Activated naive CD8-positive, alpha-beta T cell (primary cell): Measurements from ENCODE around the gene MRPS25.
"Not testable (repeated sequence)": the region's sequence is repeated elsewhere in the genome, so short reads cannot be mapped to it uniquely, and the experiment has no call there.

ENCODE experiments used
- H3K27ac Mint-ChIP-seq: one replicate; pipeline ENCODE4 v1.8.0; 2021; ENCODE audit warnings: mixed read lengths
- H3K27me3 Mint-ChIP-seq: one replicate; pipeline ENCODE4 v1.8.0; 2021; ENCODE audit warnings: mixed read lengths
- H3K36me3 Mint-ChIP-seq: one replicate; pipeline ENCODE4 v1.8.0; 2021; ENCODE audit warnings: mixed read lengths
- H3K4me1 Mint-ChIP-seq: one replicate; pipeline ENCODE4 v1.8.0; 2021; ENCODE audit warnings: low read depth, mixed read lengths
- H3K4me3 Mint-ChIP-seq: one replicate; pipeline ENCODE4 v1.8.0; 2021; ENCODE audit warnings: mild to moderate bottlenecking, mixed read lengths
- H3K9me3 Mint-ChIP-seq: one replicate; pipeline ENCODE4 v1.8.0; 2021; ENCODE audit warnings: low read depth, mixed read lengths

Gene MRPS25

GRCh38 chr3:15041950-15042349 is 23.2 kb downstream of the MRPS25 start:
- Mint-ChIP-seq H3K4me3 (no peak overlapping the region), H3K4me1 (peaks cover 18% of the 10 kb centered on the region), H3K9me3 (no peaks in the 10 kb centered on the region), H3K27ac (peak overlapping the region; percentile 54), H3K27me3 (no peaks in the 10 kb centered on the region), H3K36me3 (peaks cover 4% of the 10 kb centered on the region)

GRCh38 chr3:15040844-15041243 is 24.3 kb downstream of the MRPS25 start:
- H3K9me3 Mint-ChIP-seq: no peaks in the 10 kb centered on the region
- no peak overlapping the region for H3K4me3 Mint-ChIP-seq
- peak overlapping the region; percentile 72 for H3K27ac Mint-ChIP-seq
- no peaks in the 10 kb centered on the region for H3K27me3 Mint-ChIP-seq
- peaks cover 4% of the 10 kb centered on the region for H3K36me3 Mint-ChIP-seq
- H3K4me1 Mint-ChIP-seq: peaks cover 18% of the 10 kb centered on the region

GRCh38 chr3:15038306-15038705 is 26.8 kb downstream of the MRPS25 start:
- peaks cover 5% of the 10 kb centered on the region for H3K4me1 Mint-ChIP-seq
- no peak overlapping the region for H3K4me3 Mint-ChIP-seq
- H3K36me3 Mint-ChIP-seq: peaks cover 2% of the 10 kb centered on the region
- no peaks in the 10 kb centered on the region for H3K9me3 Mint-ChIP-seq
- peak overlapping the region; percentile 12 for H3K27ac Mint-ChIP-seq
- no peaks in the 10 kb centered on the region for H3K27me3 Mint-ChIP-seq

DNA sequence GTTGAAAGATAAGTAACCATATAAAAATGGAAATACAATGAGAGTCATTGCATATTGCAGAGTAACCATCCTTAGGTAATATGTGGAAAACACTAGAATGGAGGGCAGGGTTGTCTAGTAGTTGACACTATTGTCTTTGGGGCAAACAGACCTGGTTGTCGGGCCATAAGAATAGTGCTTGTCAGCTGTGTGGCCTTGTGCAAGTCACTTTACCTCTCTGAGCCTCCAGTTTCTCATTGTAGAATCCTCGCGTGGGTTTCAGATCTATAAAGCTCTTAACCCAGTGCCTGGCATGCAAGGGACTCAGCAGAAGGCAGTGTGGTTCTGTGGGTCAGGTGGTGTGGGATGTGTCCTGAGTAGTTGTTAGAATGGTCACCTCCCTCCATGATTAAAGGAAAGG is 32.0 kb downstream of the MRPS25 start:
- Mint-ChIP-seq H3K4me1 (no peaks in the 10 kb centered on the region), H3K36me3 (no peaks in the 10 kb centered on the region), H3K27ac (no peak overlapping the region), H3K27me3 (no peaks in the 10 kb centered on the region), H3K9me3 (no peaks in the 10 kb centered on the region), H3K4me3 (no peak overlapping the region)

GRCh38 chr3:15032650-15033049 is 32.5 kb downstream of the MRPS25 start:
- Mint-ChIP-seq H3K27ac (no peak overlapping the region), H3K9me3 (no peaks in the 10 kb centered on the region), H3K4me3 (no peak overlapping the region)

DNA sequence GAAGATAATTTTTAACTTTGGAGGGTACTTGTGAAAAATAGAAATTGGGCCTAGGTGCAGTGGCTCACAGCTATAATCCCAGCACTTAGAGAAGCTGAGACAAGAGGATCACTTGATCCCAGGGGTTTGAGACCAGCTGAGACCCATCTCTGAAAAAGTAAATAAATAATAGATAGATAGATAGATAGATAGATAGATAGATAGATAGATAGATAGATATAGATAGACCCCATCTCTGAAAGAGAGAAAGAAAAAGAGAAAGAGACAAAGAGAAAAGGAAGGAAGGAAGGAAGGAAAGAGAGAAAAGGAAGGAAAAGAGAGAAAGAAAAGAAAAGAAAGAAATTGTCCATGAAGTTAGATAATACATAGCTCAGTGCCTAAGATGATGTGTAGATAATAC is 35.5 kb downstream of the MRPS25 start:
- H3K36me3 Mint-ChIP-seq: peaks cover 3% of the 10 kb centered on the region
- H3K27me3 Mint-ChIP-seq: no peaks in the 10 kb centered on the region

More at GRCh38 chr3:15032650-15033049, 32.5 kb downstream of the MRPS25 start:
- Mint-ChIP-seq H3K36me3 (no peaks in the 10 kb centered on the region), H3K27me3 (no peaks in the 10 kb centered on the region), H3K4me1 (no peaks in the 10 kb centered on the region)

GRCh38 chr3:15023719-15024118 is 41.4 kb downstream of the MRPS25 start:
- Mint-ChIP-seq H3K4me1 (no peaks in the 10 kb centered on the region), H3K27me3 (no peaks in the 10 kb centered on the region), H3K27ac (no peak overlapping the region), H3K4me3 (no peak overlapping the region), H3K9me3 (no peaks in the 10 kb centered on the region), H3K36me3 (peaks cover 7% of the 10 kb centered on the region)

More for the DNA sequence above, 35.5 kb downstream of the MRPS25 start:
- Mint-ChIP-seq H3K4me1 (no peaks in the 10 kb centered on the region), H3K27ac (no peak overlapping the region), H3K9me3 (no peaks in the 10 kb centered on the region), H3K4me3 (no peak overlapping the region)

DNA sequence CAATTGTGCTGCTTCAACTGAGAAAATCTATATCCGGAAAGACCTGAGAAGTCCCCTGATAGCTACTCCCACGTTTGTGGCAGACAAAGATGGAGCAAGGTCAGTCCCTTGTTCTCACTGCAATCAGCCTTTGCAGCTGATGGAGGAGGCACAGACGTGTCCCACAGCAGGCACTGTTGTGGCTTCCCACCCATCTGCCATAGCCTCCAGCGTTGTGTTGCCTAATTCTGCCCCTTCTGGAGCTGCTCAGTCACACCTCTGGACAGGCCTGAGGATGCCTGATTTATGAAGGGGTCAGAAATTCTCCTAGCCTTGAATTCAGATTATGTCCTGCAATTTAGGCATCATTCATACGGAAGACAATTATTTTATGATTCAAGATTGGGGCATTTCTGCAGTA is 41.9 kb downstream of the MRPS25 start:
- no peak overlapping the region for H3K4me3 Mint-ChIP-seq
- no peaks in the 10 kb centered on the region for H3K27me3 Mint-ChIP-seq
- no peaks in the 10 kb centered on the region for H3K9me3 Mint-ChIP-seq
- H3K27ac Mint-ChIP-seq: no peak overlapping the region
- H3K4me1 Mint-ChIP-seq: no peaks in the 10 kb centered on the region
- peaks cover 7% of the 10 kb centered on the region for H3K36me3 Mint-ChIP-seq

DNA sequence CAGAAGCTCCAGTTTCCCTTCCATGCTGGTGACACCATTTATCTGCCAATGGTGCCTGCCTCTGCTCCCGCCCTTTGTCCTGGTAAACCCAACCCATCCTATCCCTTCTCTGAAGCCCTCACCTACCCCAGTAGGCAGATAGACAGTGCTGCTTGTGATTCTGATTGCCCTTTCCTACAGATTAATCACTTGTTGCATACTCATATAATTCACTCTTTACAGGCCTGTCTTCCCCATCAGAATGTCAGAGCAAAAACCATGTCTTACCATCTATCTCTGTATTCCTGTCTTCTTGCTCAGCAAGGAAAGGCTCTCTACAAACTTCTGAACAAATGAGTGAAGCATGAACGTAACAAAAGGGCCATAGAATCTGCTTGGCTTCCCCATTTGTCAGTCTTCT is 47.9 kb downstream of the MRPS25 start:
- H3K4me3 Mint-ChIP-seq: no peak overlapping the region
- H3K27ac Mint-ChIP-seq: peak overlapping the region; percentile 46
- peaks cover 2% of the 10 kb centered on the region for H3K4me1 Mint-ChIP-seq
- peaks cover 16% of the 10 kb centered on the region for H3K36me3 Mint-ChIP-seq
- no peaks in the 10 kb centered on the region for H3K9me3 Mint-ChIP-seq
- no peaks in the 10 kb centered on the region for H3K27me3 Mint-ChIP-seq

DNA sequence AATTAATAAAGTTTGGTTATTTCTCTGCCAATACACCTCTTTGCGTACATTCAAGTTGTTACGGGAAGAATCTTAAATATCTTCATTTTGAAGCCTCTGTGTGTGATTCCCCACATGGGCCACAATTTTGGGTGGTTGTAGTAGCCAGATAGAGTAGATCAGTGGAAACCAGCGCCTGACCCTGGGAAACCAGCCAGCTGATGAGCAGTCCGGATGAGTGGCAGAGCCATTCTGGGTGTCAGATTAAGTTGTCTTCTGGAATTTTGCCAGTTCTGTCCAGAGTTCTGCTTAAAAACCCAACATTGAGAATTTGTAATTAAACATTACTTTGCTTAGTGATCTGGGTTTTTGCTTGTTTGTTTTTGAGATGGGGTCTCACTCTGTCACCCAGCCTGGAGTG is 49.7 kb downstream of the MRPS25 start:
- no peak overlapping the region for H3K27ac Mint-ChIP-seq
- peaks cover 4% of the 10 kb centered on the region for H3K4me1 Mint-ChIP-seq
- H3K36me3 Mint-ChIP-seq: peaks cover 16% of the 10 kb centered on the region
- no peaks in the 10 kb centered on the region for H3K9me3 Mint-ChIP-seq
- H3K27me3 Mint-ChIP-seq: no peaks in the 10 kb centered on the region
- no peak overlapping the region for H3K4me3 Mint-ChIP-seq

GRCh38 chr3:15014606-15015328 is 50.3 kb downstream of the MRPS25 start:
- no peaks in the 10 kb centered on the region for H3K27me3 Mint-ChIP-seq
- H3K4me1 Mint-ChIP-seq: peaks cover 4% of the 10 kb centered on the region
- H3K27ac Mint-ChIP-seq: no peak overlapping the region
- H3K9me3 Mint-ChIP-seq: no peaks in the 10 kb centered on the region
- H3K4me3 Mint-ChIP-seq: no peak overlapping the region
- H3K36me3 Mint-ChIP-seq: peaks cover 18% of the 10 kb centered on the region

DNA sequence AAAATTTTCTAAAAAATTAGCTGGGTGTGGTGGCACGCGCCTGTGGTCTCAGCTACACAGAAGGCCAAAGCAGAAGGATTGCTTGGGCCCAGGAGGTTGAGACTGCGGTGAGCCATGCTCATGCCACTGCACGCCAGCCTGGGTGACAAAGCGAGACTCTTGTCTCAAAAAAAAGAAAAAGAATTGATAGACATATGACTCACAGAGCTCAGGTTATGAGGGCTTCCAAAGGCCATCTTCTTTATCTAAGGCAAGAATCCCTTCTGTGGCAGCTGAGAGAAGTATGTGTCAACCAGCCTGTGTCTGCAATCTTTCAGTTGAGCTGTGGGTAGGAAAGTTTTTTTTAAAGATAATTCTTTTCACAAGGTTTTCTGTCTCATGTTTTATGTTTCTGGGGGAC is 53.9 kb downstream of the MRPS25 start:
- Mint-ChIP-seq H3K4me1 (peaks cover 4% of the 10 kb centered on the region), H3K9me3 (no peaks in the 10 kb centered on the region), H3K4me3 (no peak overlapping the region), H3K27me3 (no peaks in the 10 kb centered on the region), H3K36me3 (peaks cover 12% of the 10 kb centered on the region), H3K27ac (no peak overlapping the region)

DNA sequence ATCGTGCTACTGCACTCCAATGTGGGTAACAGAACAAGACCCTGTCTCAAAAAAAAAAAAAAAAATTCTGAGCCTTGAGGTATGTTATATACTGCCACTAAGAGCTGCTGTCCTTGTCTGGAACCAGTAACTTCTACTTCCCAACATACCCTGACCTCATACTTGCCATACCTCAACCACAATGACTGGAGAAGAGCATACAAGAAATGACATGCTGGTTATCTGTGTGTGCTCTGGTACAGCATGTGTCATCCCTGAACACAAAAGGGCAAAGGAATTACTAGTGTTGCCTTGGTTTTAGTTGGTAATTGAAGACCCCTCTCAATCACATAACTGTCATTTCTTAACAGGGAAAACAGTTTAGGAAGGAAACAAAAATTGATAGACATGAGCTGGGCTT is 54.5 kb downstream of the MRPS25 start:
- H3K4me1 Mint-ChIP-seq: peaks cover 4% of the 10 kb centered on the region
- no peak overlapping the region for H3K27ac Mint-ChIP-seq
- no peaks in the 10 kb centered on the region for H3K27me3 Mint-ChIP-seq
- H3K36me3 Mint-ChIP-seq: peaks cover 12% of the 10 kb centered on the region
- no peaks in the 10 kb centered on the region for H3K9me3 Mint-ChIP-seq
- H3K4me3 Mint-ChIP-seq: no peak overlapping the region

GRCh38 chr3:15009167-15009566 is 55.9 kb downstream of the MRPS25 start:
- Mint-ChIP-seq H3K27ac (no peak overlapping the region), H3K36me3 (peaks cover 16% of the 10 kb centered on the region), H3K27me3 (no peaks in the 10 kb centered on the region), H3K9me3 (no peaks in the 10 kb centered on the region), H3K4me1 (peaks cover 4% of the 10 kb centered on the region), H3K4me3 (no peak overlapping the region)

- Mint-ChIP-seq H3K4me1 (peaks cover 9% of the 10 kb centered on the region), H3K27me3 (no peaks in the 10 kb centered on the region), H3K9me3 (no peaks in the 10 kb centered on the region), H3K27ac (no peak overlapping the region), H3K4me3 (no peak overlapping the region), H3K36me3 (peaks cover 22% of the 10 kb centered on the region)
Measured at GRCh38 chr3:15007681-15008141, 57.4 kb downstream of the MRPS25 start.

GRCh38 chr3:14999182-14999581 is 65.9 kb downstream of the MRPS25 start:
- H3K9me3 Mint-ChIP-seq, H3K4me3 Mint-ChIP-seq, H3K27ac Mint-ChIP-seq, H3K27me3 Mint-ChIP-seq: not testable (repeated sequence)
- peaks cover 24% of the 10 kb centered on the region for H3K4me1 Mint-ChIP-seq
- H3K36me3 Mint-ChIP-seq: peaks cover 28% of the 10 kb centered on the region
